ENCODE results near the gene FBXO46.

GRCh38 chr19:45768984-45769782 is 38.5 kb upstream of the FBXO46 start, which contains the start of gene SIX5:
- TF ChIP-seq CREB5 (CRISPR knock-in tag; IDR thresholded peaks at IDR 0.05; ENCODE audit: low read depth) = no peak
- TF ChIP-seq PATZ1 (CRISPR knock-in tag; IDR thresholded peaks at IDR 0.05; ENCODE audit: borderline replicate concordance) = peak; percentile 91
- TF ChIP-seq ARNTL (CRISPR knock-in tag; IDR thresholded peaks at IDR 0.05; ENCODE audit: borderline replicate concordance, low read depth) = no peak
- no peak for TF ChIP-seq ESRRG (CRISPR knock-in tag; IDR thresholded peaks at IDR 0.05)
- no peak for TF ChIP-seq RARB (CRISPR knock-in tag; IDR thresholded peaks at IDR 0.05)

Data from SK-N-SH treated with all-trans-retinoic acid at 6 μM for 48 hours (cell line).